Vein endothelial cell (primary cell): ENCODE results near the gene MKNK2. TPM values are rescaled to one million over a fixed set of nuclear protein-coding genes. Genes with fewer than 3 reads are reported as not detected.

Experiments used
- small RNA-seq: library from RNA; depleted of rRNA; stranded (forward); fragments of <200 nt; gene quantifications from one replicate; pipeline ENCODE3, GENCODE V24; 2012
- total RNA-seq: library from RNA; depleted of rRNA; stranded (reverse); fragments of >200 nt; gene quantifications from 2 replicates; pipeline ENCODE4 v1.2.3, GENCODE V29; 2012

MKNK2 gene
- 82.3 and 126 TPM in 2 replicates for total RNA-seq

GRCh38 chr19:2050991-2051772 is at the start of gene MKNK2:
MKNK2 (minus strand) TSS chr19:2051244; CDS start chr19:2050851, 393 bp downstream.

GRCh38 chr19:2096480-2097202 is 45.6 kb upstream of the MKNK2 start, which contains the start of gene IZUMO4:
IZUMO4 (plus strand) TSS chr19:2096915; CDS start chr19:2096946, 31 bp downstream.

GRCh38 chr19:2096034-2096479 is 45.0 kb upstream of the MKNK2 start, which contains the start of gene MOB3A:
MOB3A (minus strand) TSS chr19:2096326; CDS start chr19:2078560, 17,766 bp downstream.

GRCh38 chr19:2015608-2015950 is 35.5 kb downstream of the MKNK2 start, which contains the start of gene BTBD2:
BTBD2 (minus strand) TSS chr19:2015714; CDS start chr19:2015703, 11 bp downstream.

Small RNAs within 50 kb of the gene (small RNA-seq; reads per million reads assigned to genes)
- not detected for gene AC007136.1

Other genes with a start within 250 kb of the MKNK2 start
- gene ATP8B3, start 239.0 kb downstream of the MKNK2 start, total RNA-seq, result 1.6 and 1.7 TPM in 2 replicates
- 18.0 and 22.5 TPM in 2 replicates for gene REXO1, start 202.8 kb downstream of the MKNK2 start, total RNA-seq
- gene KLF16, start 187.7 kb downstream of the MKNK2 start, total RNA-seq, result 11.8 and 17.0 TPM in 2 replicates
- 110 and 136 TPM in 2 replicates for gene ABHD17A, start 165.7 kb downstream of the MKNK2 start, total RNA-seq
- 5.2 and 5.5 TPM in 2 replicates for gene ADAT3, start 145.8 kb downstream of the MKNK2 start, total RNA-seq
- 60.9 and 79.4 TPM in 2 replicates for gene SCAMP4, start 145.8 kb downstream of the MKNK2 start, total RNA-seq
- 95.4 and 103 TPM in 2 replicates for gene CSNK1G2, start 110.1 kb downstream of the MKNK2 start, total RNA-seq
- 52.0 and 91.8 TPM in 2 replicates for gene BTBD2, start 35.5 kb downstream of the MKNK2 start, total RNA-seq
- gene MOB3A, start 45.1 kb upstream of the MKNK2 start, total RNA-seq, result 40.6 and 45.1 TPM in 2 replicates
- 0.96 and 2.0 TPM in 2 replicates for gene IZUMO4, start 45.7 kb upstream of the MKNK2 start, total RNA-seq
- 144 and 203 TPM in 2 replicates for gene AP3D1, start 100.3 kb upstream of the MKNK2 start, total RNA-seq
- 8.1 and 8.5 TPM in 2 replicates for gene DOT1L, start 112.7 kb upstream of the MKNK2 start, total RNA-seq
- gene PLEKHJ1, start 185.1 kb upstream of the MKNK2 start, total RNA-seq, result 44.3 and 53.9 TPM in 2 replicates
- 43.2 and 61.7 TPM in 2 replicates for gene SF3A2, start 185.6 kb upstream of the MKNK2 start, total RNA-seq
- 1.7 and 2.6 TPM in 2 replicates for gene AMH, start 198.1 kb upstream of the MKNK2 start, total RNA-seq
- gene JSRP1, start 205.2 kb upstream of the MKNK2 start, total RNA-seq, result not detected in 2 replicates
- gene PEAK3, start 230.9 kb upstream of the MKNK2 start, total RNA-seq, result not detected in 2 replicates